Stimulated activated CD8-positive, alpha-beta memory T cell treated with anti-CD3 and anti-CD28 coated beads, Interleukin-7, amount 100 ng/mL, for 1 hour (primary cell): ENCODE results near the gene SNAI3.

Experiments used
- DNase-seq, 2 donors: peaks; one replicate each; pipeline ENCODE4 v3.0.0-alpha.2; 2020; ENCODE audit warnings: low read depth in 2 of 2

SNAI3 gene

DNA sequence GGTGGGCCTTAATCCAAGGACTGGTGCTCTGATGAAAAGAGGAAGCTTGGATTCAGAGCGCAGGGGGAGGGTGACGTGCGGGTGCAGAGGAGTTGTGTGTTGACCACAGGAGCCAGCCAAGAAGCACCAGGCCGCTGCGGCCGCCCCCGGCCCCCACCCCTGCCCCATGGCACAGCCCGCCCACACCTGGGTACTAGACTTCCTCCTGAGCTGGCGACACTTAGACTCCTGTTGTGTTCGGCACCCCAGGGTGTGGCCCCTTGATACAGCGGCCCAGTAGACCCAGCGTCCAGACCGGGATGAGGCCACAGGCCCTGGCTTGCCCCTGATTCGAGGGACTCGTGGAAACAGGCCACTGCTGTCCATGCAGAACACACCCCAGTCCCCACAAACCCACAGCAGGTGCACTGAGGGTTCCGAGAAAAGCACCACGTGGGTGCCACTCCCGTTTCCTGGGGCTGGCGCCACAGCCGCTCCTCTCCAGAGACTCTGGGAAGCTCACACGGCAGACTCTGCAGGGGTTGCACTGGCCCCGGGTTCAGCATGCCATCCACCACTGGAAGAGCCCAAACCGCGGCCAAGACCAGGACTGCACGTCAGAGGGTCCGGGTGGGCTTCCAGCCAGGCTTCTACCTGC, 5.7 kb upstream of the SNAI3 start:
- DNase-seq: no peak

DNA sequence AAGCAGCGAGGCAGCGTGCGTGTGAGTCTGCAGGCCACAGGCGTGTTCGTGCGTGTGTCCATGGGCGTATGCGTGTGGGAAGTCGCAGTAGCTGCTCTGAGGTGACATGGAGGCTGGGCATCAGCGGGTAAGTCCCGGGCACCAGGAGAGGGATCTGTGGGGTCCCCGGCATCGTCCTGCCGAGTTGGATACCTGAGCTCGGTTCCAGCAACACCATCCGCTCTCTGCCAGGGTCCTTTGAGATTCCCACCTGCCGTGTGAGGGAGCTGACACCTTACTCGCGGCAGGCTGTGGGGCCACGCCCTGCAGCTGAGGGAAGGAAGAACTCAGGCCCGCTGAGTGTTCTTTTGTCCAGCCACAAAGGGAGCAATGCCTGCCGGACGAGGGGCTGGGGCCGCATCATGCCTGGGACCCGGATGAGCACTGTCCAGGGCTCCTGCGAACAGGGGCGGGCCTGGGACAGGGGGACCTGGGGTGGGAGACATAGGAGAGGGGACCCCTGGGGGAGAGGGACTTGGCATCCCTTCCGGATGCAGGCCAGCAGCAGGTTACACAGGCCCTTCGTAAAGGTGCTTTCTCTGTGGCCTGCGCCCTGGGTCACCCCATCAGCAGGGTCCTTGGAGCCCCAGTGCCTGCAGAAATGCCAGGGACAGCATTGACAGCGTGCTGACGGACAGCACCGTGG, 5.0 kb upstream of the SNAI3 start:
- no peak for DNase-seq

- DNase-seq: no peak
These were observed 4.2 kb upstream of the SNAI3 start for GRCh38 chr16:88690341-88691128.

GRCh38 chr16:88688013-88688778, 1.9 kb upstream of the SNAI3 start:
- no peak for DNase-seq

- no peak for DNase-seq
These were observed 1.3 kb upstream of the SNAI3 start for GRCh38 chr16:88687676-88688012.

DNA sequence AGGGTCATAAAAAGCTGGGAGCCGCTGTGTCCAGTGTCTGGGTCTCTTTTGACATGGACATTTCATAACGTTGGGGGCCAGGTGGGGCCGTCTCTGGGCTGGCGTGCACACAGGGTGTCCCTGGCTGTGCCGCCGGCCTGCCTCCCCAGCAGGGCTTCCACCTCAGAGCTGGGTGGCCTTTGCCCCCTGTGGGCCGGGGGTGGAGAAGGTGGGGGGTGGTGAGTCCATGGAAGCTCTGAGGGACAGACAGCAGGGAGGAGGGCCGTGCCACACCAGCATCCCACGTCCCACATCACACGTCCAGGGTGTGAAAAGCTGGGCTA, 908 bp upstream of the SNAI3 start:
- no peak for DNase-seq

- DNase-seq: no peak
These were observed 257 bp downstream of the SNAI3 start for GRCh38 chr16:88686062-88686438.

- DNase-seq: no peak
These were observed 898 bp downstream of the SNAI3 start for GRCh38 chr16:88685156-88686061.

- no peak for DNase-seq
These were observed 1.6 kb downstream of the SNAI3 start for GRCh38 chr16:88684569-88685155.

- no peak for DNase-seq
These were observed 4.4 kb downstream of the SNAI3 start for GRCh38 chr16:88681709-88682451.

- no peak for DNase-seq
These were observed 5.1 kb downstream of the SNAI3 start for GRCh38 chr16:88681084-88681680.

DNA sequence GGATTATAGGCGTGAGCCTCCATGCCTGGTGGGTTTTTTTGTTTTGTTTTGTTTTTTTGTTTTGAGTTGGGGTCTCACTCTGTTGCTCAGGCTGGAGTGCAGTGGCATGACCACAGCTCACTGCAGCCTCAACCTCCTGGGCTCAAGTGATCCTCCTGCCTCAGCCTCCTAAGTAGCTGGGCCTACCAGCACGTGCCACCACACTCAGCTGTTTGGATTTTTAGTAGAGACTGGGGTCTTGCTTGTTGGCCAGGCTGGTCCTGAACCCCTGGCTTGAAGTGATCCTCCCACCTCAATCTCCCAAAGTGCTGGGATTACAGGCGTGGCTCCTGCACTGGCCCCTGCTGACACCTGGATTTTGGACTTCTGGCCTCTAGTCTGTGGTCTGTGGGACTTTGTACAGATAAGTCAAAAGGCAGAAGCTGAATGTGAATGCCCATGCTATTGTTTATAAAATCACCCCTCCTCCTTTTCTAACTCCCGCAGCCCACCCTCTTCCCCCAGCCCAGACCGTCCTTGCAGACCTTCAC, 5.7 kb downstream of the SNAI3 start:
- no peak for DNase-seq

- no peak for DNase-seq
These were observed 7.9 kb downstream of the SNAI3 start for GRCh38 chr16:88678224-88678979.

- no peak for DNase-seq
These were observed 8.6 kb downstream of the SNAI3 start for GRCh38 chr16:88677721-88678120.

DNA sequence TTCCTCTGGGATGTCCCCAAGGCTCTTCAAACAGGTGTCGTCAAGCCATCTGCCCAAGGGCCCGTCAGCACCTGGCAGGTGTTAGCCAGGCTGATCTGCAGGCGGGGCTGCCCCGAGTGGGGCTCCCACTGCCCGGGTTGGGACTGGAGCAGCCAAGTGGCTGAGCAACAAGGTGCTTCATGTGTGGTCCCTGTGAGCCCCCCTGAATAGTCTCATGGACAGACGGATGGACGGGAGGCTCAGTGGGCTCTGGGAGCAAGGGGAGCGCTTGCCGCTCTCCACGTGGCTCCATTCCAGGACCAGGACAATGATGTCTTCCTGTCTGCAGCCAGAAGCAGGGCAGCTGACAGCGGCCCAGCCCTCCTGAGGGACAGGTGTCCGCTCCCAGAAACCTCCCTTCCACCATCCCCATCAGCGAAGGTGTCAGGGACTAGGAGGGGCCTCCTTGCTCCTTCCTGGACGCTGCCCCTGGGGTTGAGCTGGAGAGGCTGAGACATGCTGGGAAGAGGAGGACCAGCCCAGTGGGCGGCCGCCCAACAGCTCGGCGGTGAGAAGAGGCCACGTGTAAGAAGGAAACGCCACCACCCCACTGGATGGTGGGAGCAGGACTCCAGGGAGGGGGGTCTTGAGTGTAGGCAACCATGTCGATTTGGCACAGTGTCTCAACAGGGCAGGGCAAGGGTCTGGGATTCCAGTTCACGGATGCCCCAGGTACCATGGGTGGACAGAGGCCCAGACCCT, 9.6 kb downstream of the SNAI3 start:
- DNase-seq: no peak

GRCh38 chr16:88673716-88674379, 12.5 kb downstream of the SNAI3 start:
- DNase-seq: no peak

- no peak for DNase-seq
These were observed 13.5 kb downstream of the SNAI3 start for GRCh38 chr16:88672776-88673175.

DNA sequence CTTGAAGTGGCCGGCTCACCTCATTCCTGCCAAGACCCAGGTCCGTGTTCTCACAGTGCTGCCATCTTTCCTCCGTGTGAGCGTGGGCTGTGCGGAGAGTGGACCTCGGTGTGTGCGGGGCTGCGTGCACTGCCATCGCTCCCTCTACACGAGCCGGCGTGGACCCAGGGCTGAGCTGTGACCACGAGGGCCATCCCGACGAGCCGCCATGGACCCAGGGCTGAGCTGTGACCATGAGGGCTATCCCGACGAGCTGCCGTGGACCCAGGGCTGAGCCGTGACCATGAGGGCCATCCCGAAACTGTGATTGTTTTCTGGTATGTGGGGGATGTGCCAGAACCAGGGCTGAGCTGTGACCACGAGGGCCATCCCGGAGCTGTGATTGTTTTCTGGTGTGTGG, 14.5 kb downstream of the SNAI3 start:
- DNase-seq: no peak
